K562 (cell line): ENCODE measurements around the gene GPR15LG. TPM values are rescaled to one million over a fixed set of nuclear protein-coding genes. Genes with fewer than 3 reads are reported as not detected.

Experiments
- C11orf30 ChIP-seq: fragments of 450-650 bp; IDR thresholded peaks from 2 replicates; pipeline ENCODE4 v1.6.1; 2016; ENCODE audit warnings: low read depth, mild to moderate bottlenecking
- CBFA2T2 ChIP-seq: fragments of 450-650 bp; conservative IDR thresholded peaks from 2 replicates; pipeline ENCODE4 v1.6.1; 2017; ENCODE audit warnings: mild to moderate bottlenecking
- ERF ChIP-seq: fragments of 450-650 bp; formaldehyde crosslinking; IDR thresholded peaks from 2 replicates; pipeline ENCODE4 v1.4.0; 2020; ENCODE audit warnings: mild to moderate bottlenecking, mixed read lengths
- GABPB2 ChIP-seq: fragments of 250-450 bp; sonication (Bioruptor Pico); conservative IDR thresholded peaks from 2 replicates; pipeline ENCODE4 v1.5.1; 2021; ENCODE audit warnings: mild to moderate bottlenecking
- HDAC8 ChIP-seq: fragments of 450-650 bp; IDR thresholded peaks from 2 replicates; pipeline ENCODE4 v1.6.1; 2016; ENCODE audit warnings: mild to moderate bottlenecking, missing genetic modification characterization, moderate library complexity, missing compliant biosample characterization
- HINFP ChIP-seq: fragments of 450-650 bp; conservative IDR thresholded peaks from 2 replicates; pipeline ENCODE4 v1.6.1; 2016; ENCODE audit warnings: missing genetic modification characterization, low read depth, mild to moderate bottlenecking, control low read depth, missing compliant biosample characterization
- HMGXB4 ChIP-seq: sonication (generic); formaldehyde crosslinking; IDR thresholded peaks from 2 replicates; pipeline ENCODE4 v1.8.1; 2023; ENCODE audit warnings: mild to moderate bottlenecking, missing genetic modification reagents
- HNRNPL ChIP-seq: fragments of 200-400 bp; formaldehyde crosslinking; IDR thresholded peaks from 2 replicates; pipeline ENCODE4 v1.6.1; 2017; ENCODE audit warnings: low read depth, mild to moderate bottlenecking, low read length
- HNRNPLL ChIP-seq: fragments of 200-400 bp; formaldehyde crosslinking; IDR thresholded peaks from 2 replicates; pipeline ENCODE4 v1.6.1; 2017; ENCODE audit warnings: low read length, low read depth, mild to moderate bottlenecking; ENCODE audit not compliant: poor library complexity, severe bottlenecking
- MEF2A ChIP-seq: IDR thresholded peaks from 2 replicates; pipeline ENCODE4 v1.6.1; 2011; ENCODE audit warnings: low read depth, mild to moderate bottlenecking, low read length, moderate library complexity; ENCODE audit not compliant: control insufficient read depth
- MXD1 ChIP-seq: fragments of 250-450 bp; sonication (Bioruptor Pico); IDR thresholded peaks from 2 replicates; pipeline ENCODE4 v1.8.0; 2021; ENCODE audit warnings: borderline replicate concordance, mild to moderate bottlenecking, moderate library complexity; ENCODE audit not compliant: poor library complexity, severe bottlenecking
- NCOR1 ChIP-seq: fragments of 450-650 bp; IDR thresholded peaks from 2 replicates; pipeline ENCODE4 v1.6.1; 2016; ENCODE audit warnings: mild to moderate bottlenecking, moderate library complexity
- PML ChIP-seq: IDR thresholded peaks from 2 replicates; pipeline ENCODE4 v1.6.1; 2012; ENCODE audit warnings: low read length, inconsistent platforms
- RBM22 ChIP-seq: fragments of 200-400 bp; formaldehyde crosslinking; IDR thresholded peaks from 2 replicates; pipeline ENCODE4 v1.6.1; 2018; ENCODE audit warnings: low read length, low read depth; ENCODE audit not compliant: poor library complexity, severe bottlenecking
- SMAD2 ChIP-seq: fragments of 150-350 bp; IDR thresholded peaks from 2 replicates; pipeline ENCODE4 v1.6.1; 2014; ENCODE audit warnings: low read depth, mild to moderate bottlenecking, low read length
- SMAD3 ChIP-seq: fragments of 450-650 bp; formaldehyde crosslinking; conservative IDR thresholded peaks from 2 replicates; pipeline ENCODE4 v1.4.0; 2020; ENCODE audit warnings: mild to moderate bottlenecking
- SMARCA4 ChIP-seq: fragments of 450-650 bp; IDR thresholded peaks from 2 replicates; pipeline ENCODE4 v1.6.1; 2016
- SNIP1 ChIP-seq: fragments of 450-650 bp; IDR thresholded peaks from 2 replicates; pipeline ENCODE4 v1.7.1; 2017; ENCODE audit warnings: low read depth, mild to moderate bottlenecking
- SRSF1 ChIP-seq: fragments of 200-400 bp; formaldehyde crosslinking; IDR thresholded peaks from 2 replicates; pipeline ENCODE4 v1.6.1; 2017; ENCODE audit warnings: mild to moderate bottlenecking, low read depth, low read length, moderate library complexity
- SUPT5H ChIP-seq: fragments of 450-650 bp; IDR thresholded peaks from 2 replicates; pipeline ENCODE4 v1.6.1; 2016
- TGIF2 ChIP-seq: sonication (generic); formaldehyde crosslinking; IDR thresholded peaks from 2 replicates; pipeline ENCODE4 v1.8.1; 2022; ENCODE audit warnings: mild to moderate bottlenecking, missing genetic modification reagents, moderate library complexity
- U2AF2 ChIP-seq: fragments of 200-400 bp; formaldehyde crosslinking; optimal IDR thresholded peaks from 2 replicates; pipeline ENCODE3; 2017; ENCODE audit warnings: low read depth, mild to moderate bottlenecking, low read length
- ZNF197 ChIP-seq: fragments of 200-800 bp; sonication (Bioruptor generic); IDR thresholded peaks from 2 replicates; pipeline ENCODE4 v1.6.1; 2016; ENCODE audit warnings: low read depth, missing genetic modification characterization, missing compliant biosample characterization
- ZNF24 ChIP-seq: fragments of 450-650 bp; IDR thresholded peaks from 2 replicates; pipeline ENCODE4 v1.6.1; 2016
- polyA plus RNA-seq, 8 experiments: library from polyadenylated mRNA; depleted of rRNA in 4 of 8; stranded (reverse) in 5 of 8; unstranded in 3 of 8; fragments of >200 nt; fragmentation: Nextera tagmentation in 2 of 8; fragmentation: Illumina TruSeq in 1 of 8; extraction: Ambion mirVana in 2 of 8; extraction: Trizol in 1 of 8; gene quantifications; 2 replicates each; pipeline versions ENCODE4 v1.2.1 to v1.2.3, GENCODE V29; 2011 to 2014; ENCODE audit warnings: inconsistent platforms in 1 of 8, missing spikeins in 1 of 8
- total RNA-seq, 7 experiments: library from RNA; depleted of rRNA in 6 of 7; stranded (reverse); fragments of >200 nt in 6 of 7; fragmentation: Illumina TruSeq in 2 of 7; extraction: Trizol in 2 of 7; gene quantifications; 2 replicates each; pipeline versions ENCODE4 v1.2.1 to v1.2.3, GENCODE V29; 2011 to 2021; ENCODE audit warnings: low replicate concordance in 1 of 7
- TF ChIP-seq, protein P1 (sequence below): fragments of 250-450 bp; sonication (Bioruptor Pico); IDR thresholded peaks from 2 replicates; pipeline ENCODE4 v1.6.1; 2021; ENCODE audit warnings: mild to moderate bottlenecking

Gene GPR15LG
- total and polyA plus RNA-seq, 9 of the 15 experiments (the other 6 are each of a cell fraction or from before 2014, with no cell fraction given) = 0.51 TPM; not detected in 8

DNA sequence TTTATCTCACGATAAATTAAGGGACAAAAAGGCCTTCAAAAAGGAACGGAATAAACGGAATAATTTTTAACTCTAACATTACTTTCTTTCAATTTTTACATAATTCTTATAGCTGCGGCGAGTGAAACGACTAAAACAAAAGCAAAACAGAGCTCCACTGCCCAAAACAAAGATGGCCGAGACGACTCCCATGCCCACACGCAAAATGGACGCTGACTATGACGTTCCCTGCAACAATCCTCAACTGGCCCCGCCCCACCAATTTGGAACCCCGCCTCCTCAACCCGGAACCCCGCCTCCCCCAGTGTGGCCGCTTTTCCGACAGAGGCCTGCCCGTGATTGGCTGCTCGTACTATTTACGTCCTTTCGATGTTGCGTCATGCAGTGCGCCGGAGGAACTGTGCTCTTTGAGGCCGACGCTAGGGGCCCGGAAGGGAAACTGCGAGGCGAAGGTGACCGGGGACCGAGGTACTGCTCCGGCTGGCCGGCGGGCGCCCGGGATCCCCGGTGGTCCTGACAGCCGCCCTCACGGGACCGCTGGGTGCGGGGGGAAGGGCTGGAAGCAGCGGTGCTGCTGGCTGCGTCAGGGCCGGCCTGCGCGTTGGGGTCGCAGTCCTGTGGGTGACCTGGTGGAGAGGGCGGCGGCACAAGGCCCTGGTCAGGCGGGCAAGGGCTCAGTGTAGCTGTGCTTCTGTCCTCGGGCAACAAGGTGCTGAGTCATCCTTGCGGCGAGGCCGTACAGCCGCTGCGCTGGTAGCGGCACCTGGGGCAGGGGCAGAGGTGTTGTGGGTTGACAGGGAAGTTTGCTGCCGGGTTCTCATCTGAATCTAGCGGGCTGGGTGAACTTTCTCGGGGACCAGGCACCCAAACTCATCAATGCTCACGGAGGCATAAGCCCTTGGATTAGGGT lies 34.2 kb upstream of the GPR15LG start, which contains the start of gene GHITM (continued):
- TF ChIP-seq SMAD3 (CRISPR knock-in tag) (0 out of 2 replicates have a peak, but pooled peaks have one; percentile 4), ZNF197 (CRISPR knock-in tag) (peak; percentile 93), HNRNPL (peak; percentile 83; the same call in 1 of the 2 replicates), SMAD2 (no peak), SNIP1 (no peak), GABPB2 (CRISPR knock-in tag) (no peak), ERF (CRISPR knock-in tag) (0 out of 2 replicates have a peak, but pooled peaks have one; percentile 24), U2AF2 (no peak), CBFA2T2 (no peak; the same call in 1 of the 2 replicates), C11orf30 (peak; percentile 98), TGIF2 (CRISPR knock-in tag) (no peak), MXD1 (no peak), RBM22 (peak; percentile 88), SUPT5H (peak; percentile 98), NCOR1 (peak; percentile 29; the same call in 1 of the 2 replicates), HDAC8 (0 out of 2 replicates have a peak, but pooled peaks have one; percentile 70), PML (peak; percentile 77), SMARCA4 (peak; percentile 46; the same call in 1 of the 2 replicates), HMGXB4 (CRISPR knock-in tag) (peak; percentile 95), HNRNPLL (peak; percentile 96), HINFP (tag) (no peak), SRSF1 (0 out of 2 replicates have a peak, but pooled peaks have one; percentile 49), MEF2A (no peak), ZNF24 (no peak)
- TF ChIP-seq, protein P1, sequence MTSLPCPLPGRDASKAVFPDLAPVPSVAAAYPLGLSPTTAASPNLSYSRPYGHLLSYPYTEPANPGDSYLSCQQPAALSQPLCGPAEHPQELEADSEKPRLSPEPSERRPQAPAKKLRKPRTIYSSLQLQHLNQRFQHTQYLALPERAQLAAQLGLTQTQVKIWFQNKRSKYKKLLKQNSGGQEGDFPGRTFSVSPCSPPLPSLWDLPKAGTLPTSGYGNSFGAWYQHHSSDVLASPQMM (CRISPR knock-in tag) = no peak
